GM18907 (cell line): Measurements from ENCODE around the gene MAP3K1.

ENCODE experiments used
- ATAC-seq: cut with Tn5 transposase; IDR thresholded peaks from one replicate; pipeline ENCODE4 v1.9.1; 2021; ENCODE audit warnings: mild to moderate bottlenecking, moderate library complexity; ENCODE audit not compliant: unreplicated experiment

Gene MAP3K1

GRCh38 chr5:56900395-56900794, 85.0 kb downstream of the MAP3K1 start:
- no peak for ATAC-seq

- no peak for ATAC-seq
These were observed 85.7 kb downstream of the MAP3K1 start for GRCh38 chr5:56900858-56901578.

- ATAC-seq = no peak
These were observed 93.6 kb downstream of the MAP3K1 start for GRCh38 chr5:56908942-56909293.

GRCh38 chr5:56909294-56910209, 94.2 kb downstream of the MAP3K1 start, which contains the start of gene SETD9:
Gene SETD9 (plus strand): TSS chr5:56909596. CDS start chr5:56909646, 50 bp downstream.
- peak; percentile 94 for ATAC-seq

GRCh38 chr5:56910210-56910965, 95.0 kb downstream of the MAP3K1 start:
- peak; percentile 34 for ATAC-seq

GRCh38 chr5:56913766-56914165, 98.4 kb downstream of the MAP3K1 start:
- no peak for ATAC-seq

GRCh38 chr5:56914678-56915077, 99.3 kb downstream of the MAP3K1 start:
- no peak for ATAC-seq

GRCh38 chr5:56917534-56917933, 102.2 kb downstream of the MAP3K1 start:
- no peak for ATAC-seq

- ATAC-seq = no peak
These were observed 102.7 kb downstream of the MAP3K1 start for GRCh38 chr5:56918054-56918453.

- ATAC-seq = no peak
These were observed 104.8 kb downstream of the MAP3K1 start for GRCh38 chr5:56919942-56920662.

- ATAC-seq = no peak
These were observed 107.6 kb downstream of the MAP3K1 start for GRCh38 chr5:56922922-56923321.

- ATAC-seq = no peak
These were observed 119.0 kb downstream of the MAP3K1 start for GRCh38 chr5:56934325-56934724.

- ATAC-seq = no peak
These were observed 123.5 kb downstream of the MAP3K1 start for GRCh38 chr5:56938858-56939257.

- no peak for ATAC-seq
These were observed 126.6 kb downstream of the MAP3K1 start for GRCh38 chr5:56941981-56942380.
